Measurements from ENCODE around the gene INTS13. TPM values are rescaled to one million over a fixed set of nuclear protein-coding genes. Genes with fewer than 3 reads are reported as not detected.

INTS13 gene
- total RNA-seq, 1 experiment from 2014 or later, result 61.8 TPM

DNA sequence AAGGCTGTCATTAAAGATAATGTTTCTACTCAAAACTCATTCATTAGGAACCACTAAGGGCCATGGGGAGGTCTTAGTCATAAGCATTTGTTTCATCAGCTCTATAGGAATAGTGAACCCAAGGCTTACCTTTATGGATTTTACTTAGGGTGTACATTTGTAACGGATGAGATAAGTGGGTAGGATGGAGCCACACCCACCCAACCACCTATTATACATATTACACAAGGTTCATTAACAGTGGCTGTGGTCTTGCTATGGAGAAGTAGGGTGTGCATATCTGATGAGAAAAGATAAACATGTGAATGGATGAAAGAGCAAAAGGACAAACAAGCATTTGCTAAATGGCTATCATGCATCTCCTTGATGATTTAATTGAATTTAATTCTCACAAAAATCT, 65.2 kb downstream of the INTS13 start:
- DNase-seq, result no peak
- intact Hi-C loops (cut with micrococcal nuclease), result no loop called here
- no peak overlapping the region for H2AFZ ChIP-seq (ENCODE audit: low read length)
- no peaks in the 10 kb centered on the region for H3K9me2 ChIP-seq (replicated peaks; ENCODE audit: low read length)
- BruUV-seq (replicated peaks), result no TSS peak
- ChIA-PET CTCF (no interaction called here), POLR2A (ENCODE audit: unreplicated experiment) (no interaction called here)
- no peaks in the 10 kb centered on the region for H3F3A ChIP-seq (ENCODE audit: low read length, unreplicated experiment)
- no peak overlapping the region for H3K27ac ChIP-seq (ENCODE audit: low read length)
- no peak overlapping the region for H3K9ac ChIP-seq (ENCODE audit: low read length)
- H3K9me3 ChIP-seq (ENCODE audit: low read length), result no peaks in the 10 kb centered on the region
- H3K4me1 ChIP-seq (ENCODE audit: insufficient read depth, low read length), result peaks cover 13% of the 10 kb centered on the region
- H3K4me3 ChIP-seq (ENCODE audit: low read length), result no peak overlapping the region
- H4K20me1 ChIP-seq (ENCODE audit: low read length), result no peaks in the 10 kb centered on the region
- no peak for TF ChIP-seq EZH2 (IDR thresholded peaks at IDR 0.05; ENCODE audit: low read length, unreplicated experiment)
- TF ChIP-seq EZH2phosphoT487 (IDR thresholded peaks at IDR 0.05; ENCODE audit: borderline replicate concordance, low read length), result no peak
- TF ChIP-seq CTCF (conservative IDR thresholded peaks at IDR 0.05; ENCODE audit: low read depth, low read length), result no peak
- no peaks in the 10 kb centered on the region for H3K36me3 ChIP-seq (ENCODE audit: low read depth, low read length)
- H3K27me3 ChIP-seq (ENCODE audit: low read length), result no peaks in the 10 kb centered on the region
- no peak overlapping the region for H3K4me2 ChIP-seq (ENCODE audit: low read length)
- H3K79me2 ChIP-seq (ENCODE audit: low read length), result no peaks in the 10 kb centered on the region
- no peak for ATAC-seq

- Histone ChIP-seq H3K9ac (ENCODE audit: low read length) (no peak overlapping the region), H3K27ac (ENCODE audit: low read length) (no peak overlapping the region), H3K27me3 (ENCODE audit: low read length) (no peaks in the 10 kb centered on the region), H3K79me2 (ENCODE audit: low read length) (no peaks in the 10 kb centered on the region), H2AFZ (ENCODE audit: low read length) (no peak overlapping the region), H3F3A (ENCODE audit: low read length, unreplicated experiment) (no peaks in the 10 kb centered on the region), H3K36me3 (ENCODE audit: low read depth, low read length) (no peaks in the 10 kb centered on the region), H4K20me1 (ENCODE audit: low read length) (no peaks in the 10 kb centered on the region), H3K9me2 (replicated peaks; ENCODE audit: low read length) (no peaks in the 10 kb centered on the region), H3K4me3 (ENCODE audit: low read length) (no peak overlapping the region), H3K4me2 (ENCODE audit: low read length) (no peak overlapping the region), H3K9me3 (ENCODE audit: low read length) (no peaks in the 10 kb centered on the region), H3K4me1 (ENCODE audit: insufficient read depth, low read length) (peaks cover 13% of the 10 kb centered on the region)
- POLR2A ChIA-PET (ENCODE audit: unreplicated experiment), result no interaction called here
- TF ChIP-seq EZH2phosphoT487 (IDR thresholded peaks at IDR 0.05; ENCODE audit: borderline replicate concordance, low read length) (no peak), EZH2 (IDR thresholded peaks at IDR 0.05; ENCODE audit: low read length, unreplicated experiment) (no peak)
- CTCF ChIA-PET, result no interaction called here
- no TSS peak for BruUV-seq (replicated peaks)
- DNase-seq (no peak), ATAC-seq (no peak)
- intact Hi-C loops (cut with micrococcal nuclease), result no loop called here
Measured at GRCh38 chr12:26871985-26872384, 65.8 kb downstream of the INTS13 start.

GRCh38 chr12:26870491-26871419, 67.0 kb downstream of the INTS13 start:
- CTCF ChIA-PET, result interaction anchor here (1.1 kb wide), 1 partner anchor 14 kb away, joined by 4 read pairs; no protein-coding TSS in a partner anchor
- DNase-seq (peak; percentile 97), ATAC-seq (peak; percentile 89)
- Histone ChIP-seq H3K9me3 (ENCODE audit: low read length) (no peaks in the 10 kb centered on the region), H3K9me2 (replicated peaks; ENCODE audit: low read length) (no peaks in the 10 kb centered on the region), H3K4me3 (ENCODE audit: low read length) (peak overlapping the region; percentile 5; the same call in 1 of the 2 replicates), H3K79me2 (ENCODE audit: low read length) (no peaks in the 10 kb centered on the region), H3K27me3 (ENCODE audit: low read length) (no peaks in the 10 kb centered on the region), H3K4me2 (ENCODE audit: low read length) (peak overlapping the region; percentile 73), H3K27ac (ENCODE audit: low read length) (peak overlapping the region; percentile 21; the same call in 1 of the 2 replicates), H3F3A (ENCODE audit: low read length, unreplicated experiment) (no peaks in the 10 kb centered on the region), H3K36me3 (ENCODE audit: low read depth, low read length) (no peaks in the 10 kb centered on the region), H2AFZ (ENCODE audit: low read length) (peak overlapping the region; percentile 53), H4K20me1 (ENCODE audit: low read length) (no peaks in the 10 kb centered on the region), H3K4me1 (ENCODE audit: insufficient read depth, low read length) (peaks cover 13% of the 10 kb centered on the region), H3K9ac (ENCODE audit: low read length) (no peak overlapping the region)
- TF ChIP-seq EZH2 (IDR thresholded peaks at IDR 0.05; ENCODE audit: low read length, unreplicated experiment) (no peak), EZH2phosphoT487 (IDR thresholded peaks at IDR 0.05; ENCODE audit: borderline replicate concordance, low read length) (no peak)
- POLR2A ChIA-PET (ENCODE audit: unreplicated experiment), result no interaction called here
- intact Hi-C loops (cut with micrococcal nuclease), result no loop called here
- BruUV-seq (replicated peaks), result no TSS peak
